ENCODE measurements around the gene CRTC3. TPM values are rescaled to one million over a fixed set of nuclear protein-coding genes. Genes with fewer than 3 reads are reported as not detected.

The CRTC3 gene
- total RNA-seq, 1 donor from 2014 or later = 49.0 TPM

DNA sequence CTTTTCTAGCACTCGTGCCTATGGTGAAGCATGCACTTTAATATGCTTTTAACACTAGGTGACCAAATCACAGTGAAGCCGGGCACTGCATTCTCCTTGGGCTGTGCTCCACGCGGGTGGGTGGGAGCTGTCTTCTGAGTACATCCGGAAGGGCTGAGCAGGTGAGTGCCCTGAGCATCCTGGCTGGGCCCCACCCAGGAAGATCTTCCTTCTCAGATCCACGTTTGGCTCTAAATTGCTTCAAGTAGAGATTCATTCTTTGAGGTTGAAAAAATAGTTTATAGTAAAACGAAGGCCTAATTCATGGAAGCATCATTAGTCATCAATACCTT is 113.5 kb downstream of the CRTC3 start:
- Histone ChIP-seq H3K9me3 (no peaks in the 10 kb centered on the region), H3K36me3 (peaks cover 61% of the 10 kb centered on the region), H3K27ac (no peak overlapping the region), H3K4me3 (no peak overlapping the region), H3K27me3 (no peaks in the 10 kb centered on the region), H3K4me1 (peaks cover 2% of the 10 kb centered on the region)
- TF ChIP-seq, protein P1, sequence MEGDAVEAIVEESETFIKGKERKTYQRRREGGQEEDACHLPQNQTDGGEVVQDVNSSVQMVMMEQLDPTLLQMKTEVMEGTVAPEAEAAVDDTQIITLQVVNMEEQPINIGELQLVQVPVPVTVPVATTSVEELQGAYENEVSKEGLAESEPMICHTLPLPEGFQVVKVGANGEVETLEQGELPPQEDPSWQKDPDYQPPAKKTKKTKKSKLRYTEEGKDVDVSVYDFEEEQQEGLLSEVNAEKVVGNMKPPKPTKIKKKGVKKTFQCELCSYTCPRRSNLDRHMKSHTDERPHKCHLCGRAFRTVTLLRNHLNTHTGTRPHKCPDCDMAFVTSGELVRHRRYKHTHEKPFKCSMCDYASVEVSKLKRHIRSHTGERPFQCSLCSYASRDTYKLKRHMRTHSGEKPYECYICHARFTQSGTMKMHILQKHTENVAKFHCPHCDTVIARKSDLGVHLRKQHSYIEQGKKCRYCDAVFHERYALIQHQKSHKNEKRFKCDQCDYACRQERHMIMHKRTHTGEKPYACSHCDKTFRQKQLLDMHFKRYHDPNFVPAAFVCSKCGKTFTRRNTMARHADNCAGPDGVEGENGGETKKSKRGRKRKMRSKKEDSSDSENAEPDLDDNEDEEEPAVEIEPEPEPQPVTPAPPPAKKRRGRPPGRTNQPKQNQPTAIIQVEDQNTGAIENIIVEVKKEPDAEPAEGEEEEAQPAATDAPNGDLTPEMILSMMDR (IDR thresholded peaks at IDR 0.05) = no peak
- ATAC-seq (no peak), DNase-seq (no peak)
- intact Hi-C loops (cut with DNase I) = no loop called here

DNA sequence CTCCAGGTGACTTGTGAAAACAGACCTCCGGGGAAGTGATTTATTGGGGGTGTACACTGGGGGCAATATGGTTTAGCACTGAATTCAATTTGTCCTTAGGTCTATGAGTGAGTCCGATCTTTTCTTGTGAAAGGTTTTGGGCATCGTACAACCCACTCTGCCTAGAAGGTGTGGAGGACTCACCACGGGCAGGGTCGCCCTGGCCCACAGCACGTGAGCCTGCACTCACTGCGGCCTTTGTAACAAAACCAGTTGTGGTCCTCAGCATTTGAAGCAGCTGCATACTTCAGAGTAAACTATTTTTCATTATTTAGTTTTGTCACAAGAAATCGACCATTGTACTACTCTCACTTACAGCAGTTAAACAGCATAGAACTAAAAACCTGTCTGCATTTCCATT is 114.8 kb downstream of the CRTC3 start:
- H3K36me3 ChIP-seq = peaks cover 49% of the 10 kb centered on the region
- H3K4me1 ChIP-seq = peaks cover 14% of the 10 kb centered on the region
- no peaks in the 10 kb centered on the region for H3K9me3 ChIP-seq
- TF ChIP-seq, protein P1 (IDR thresholded peaks at IDR 0.05) = no peak
- no peak for ATAC-seq
- no peak overlapping the region for H3K27ac ChIP-seq
- DNase-seq = no peak
- no peaks in the 10 kb centered on the region for H3K27me3 ChIP-seq
- no peak overlapping the region for H3K4me3 ChIP-seq
- intact Hi-C loops (cut with DNase I) = no loop called here

DNA sequence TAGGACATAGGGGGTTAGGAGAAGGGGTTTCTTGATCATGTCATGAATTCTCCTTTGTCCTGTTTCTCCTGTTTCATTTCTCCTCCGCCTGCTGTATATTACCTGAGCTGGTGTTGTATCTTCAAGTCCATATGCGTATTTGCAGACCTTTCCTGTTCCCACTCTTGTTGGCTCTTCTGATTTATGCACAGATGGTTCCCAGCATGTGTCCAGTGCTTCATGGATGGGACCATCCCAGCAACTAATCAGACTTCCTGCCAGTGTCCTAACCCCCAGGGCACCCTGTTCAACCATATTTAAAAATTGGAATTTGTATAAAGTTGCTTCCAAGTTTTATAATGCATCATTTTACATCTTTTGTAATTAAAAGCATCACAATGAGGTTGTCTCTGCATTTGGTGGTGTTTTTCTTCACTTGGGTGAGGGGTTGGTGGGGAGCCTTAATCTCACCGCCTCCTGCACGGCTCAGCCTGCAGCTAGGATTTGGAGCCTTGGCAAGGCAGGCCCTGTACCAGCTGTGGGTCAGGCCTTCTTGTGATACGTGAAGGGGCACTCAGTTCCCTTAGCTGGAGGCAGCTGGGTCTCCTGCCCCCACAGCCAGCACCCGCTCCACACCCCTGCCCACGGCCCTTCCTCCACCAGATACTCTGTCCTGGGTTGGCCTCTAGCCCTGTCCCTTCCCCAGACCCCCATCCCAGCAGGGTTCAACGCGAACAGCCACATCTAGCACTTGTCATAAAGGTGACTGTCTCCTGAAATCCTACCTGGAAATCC is 115.4 kb downstream of the CRTC3 start:
- H3K9me3 ChIP-seq = no peaks in the 10 kb centered on the region
- peaks cover 17% of the 10 kb centered on the region for H3K4me1 ChIP-seq
- TF ChIP-seq, protein P1 (IDR thresholded peaks at IDR 0.05) = no peak
- no peak overlapping the region for H3K4me3 ChIP-seq
- H3K36me3 ChIP-seq = peaks cover 44% of the 10 kb centered on the region
- ATAC-seq = no peak
- no peak for DNase-seq
- H3K27me3 ChIP-seq = no peaks in the 10 kb centered on the region
- no peak overlapping the region for H3K27ac ChIP-seq
- intact Hi-C loops (cut with DNase I) = loop anchor here (5.0 kb wide), 1 partner anchor 242 kb away; no protein-coding TSS in a partner anchor

DNA sequence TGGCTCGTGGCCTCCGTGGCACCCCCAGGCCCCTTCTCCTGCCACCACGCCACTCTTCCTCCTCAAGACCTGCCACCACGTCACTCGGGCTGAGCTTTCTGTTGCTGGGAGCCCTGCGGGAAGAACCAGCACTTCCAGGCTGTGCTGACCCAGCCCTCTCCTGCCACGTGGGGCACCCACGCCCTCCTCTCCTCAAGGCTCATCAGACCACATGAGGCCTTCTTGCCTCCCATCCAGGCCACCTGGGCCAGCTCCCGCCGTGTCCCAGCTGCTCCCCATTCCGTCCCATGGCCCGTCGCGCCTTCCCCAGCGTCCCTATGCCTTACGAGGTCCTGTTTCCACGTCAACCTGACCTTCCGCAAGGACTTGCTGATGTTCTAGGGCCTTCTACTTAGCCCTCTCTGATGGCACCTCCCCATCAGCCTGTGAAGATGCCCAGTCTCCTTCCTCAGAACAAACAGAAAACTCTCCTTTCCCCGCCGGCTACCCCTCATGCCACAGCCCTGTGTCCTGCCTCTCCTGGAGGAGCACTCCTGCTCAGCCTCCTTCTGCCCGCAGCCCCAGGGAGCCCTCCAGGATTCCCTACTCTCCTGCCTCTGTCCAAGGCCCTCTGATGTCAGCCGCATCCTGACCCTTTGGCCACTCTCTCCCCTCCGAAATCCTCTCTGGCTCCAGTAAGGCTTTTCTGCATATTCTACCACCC is 116.3 kb downstream of the CRTC3 start:
- Histone ChIP-seq H3K4me3 (no peak overlapping the region), H3K27ac (no peak overlapping the region), H3K4me1 (peaks cover 17% of the 10 kb centered on the region), H3K27me3 (no peaks in the 10 kb centered on the region), H3K36me3 (peaks cover 35% of the 10 kb centered on the region), H3K9me3 (no peaks in the 10 kb centered on the region)
- intact Hi-C loops (cut with DNase I) = loop anchor here (5.0 kb wide), 1 partner anchor 241 kb away; no protein-coding TSS in a partner anchor
- ATAC-seq = peak; percentile 7
- TF ChIP-seq, protein P1 (IDR thresholded peaks at IDR 0.05) = no peak
- DNase-seq = no peak

DNA sequence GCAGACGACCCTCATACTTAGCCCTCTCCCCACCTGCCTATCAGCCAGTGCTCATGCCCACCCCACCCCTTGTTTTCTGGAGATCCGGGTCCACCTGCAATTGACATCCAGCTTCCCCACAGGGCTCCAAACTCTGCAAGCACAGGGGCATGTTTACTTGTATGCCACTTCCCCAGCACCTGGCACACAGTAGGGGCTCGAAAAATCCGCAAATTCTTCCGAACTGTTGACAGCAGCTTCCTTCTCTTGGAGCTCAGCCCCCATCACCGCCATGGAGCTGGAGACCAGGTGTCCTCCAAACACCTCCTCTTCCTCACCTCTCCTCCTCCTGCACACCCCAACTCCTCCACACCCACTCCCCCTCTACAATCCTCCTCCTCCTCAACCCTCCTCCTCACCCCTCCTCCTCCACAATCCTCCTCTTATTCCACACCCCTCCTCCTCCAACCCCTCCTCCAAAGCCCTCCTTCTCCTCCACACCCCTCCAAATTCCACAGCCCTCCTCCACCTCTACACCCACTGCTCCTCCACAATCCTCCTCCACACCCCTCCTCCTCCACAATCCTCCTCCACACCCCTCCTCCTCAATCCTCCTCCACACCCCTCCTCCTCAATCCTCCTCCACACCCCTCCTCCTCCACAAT is 117.1 kb downstream of the CRTC3 start:
- Histone ChIP-seq H3K27ac (no peak overlapping the region), H3K27me3 (no peaks in the 10 kb centered on the region), H3K9me3 (no peaks in the 10 kb centered on the region), H3K36me3 (peaks cover 27% of the 10 kb centered on the region), H3K4me1 (peaks cover 17% of the 10 kb centered on the region), H3K4me3 (no peak overlapping the region)
- TF ChIP-seq, protein P1 (IDR thresholded peaks at IDR 0.05) = no peak
- ATAC-seq (no peak), DNase-seq (no peak)
- intact Hi-C loops (cut with DNase I) = loop anchor here (5.0 kb wide), 1 partner anchor 241 kb away; no protein-coding TSS in a partner anchor
